Mesendoderm (in vitro differentiated cells): ENCODE results near the gene UBE2V1.

Experiments
- DNase-seq: peaks from one replicate; pipeline ENCODE4 v3.0.0; 2013
- H2AK5ac ChIP-seq: 2 replicates; pipeline ENCODE4 v1.6.1; 2013; ENCODE audit warnings: low read length, inconsistent platforms
- H2BK120ac ChIP-seq: 2 replicates; pipeline ENCODE4 v1.6.1; 2013; ENCODE audit warnings: low read depth, mild to moderate bottlenecking, low read length, moderate library complexity, mixed read lengths
- H2BK15ac ChIP-seq: replicated peaks from 2 replicates; pipeline ENCODE4 v1.6.1; 2013; ENCODE audit warnings: low read depth, mild to moderate bottlenecking, moderate library complexity
- H2BK5ac ChIP-seq: 2 replicates; pipeline ENCODE4 v1.6.1; 2013; ENCODE audit warnings: low read length, inconsistent platforms
- H3K18ac ChIP-seq: 2 replicates; pipeline ENCODE4 v1.6.1; 2013; ENCODE audit warnings: mild to moderate bottlenecking, low read length, mixed read lengths
- H3K23ac ChIP-seq: one replicate; pipeline ENCODE4 v1.6.1; 2013; ENCODE audit warnings: low read length
- H3K27ac ChIP-seq: 2 replicates; pipeline ENCODE4 v1.5.1; 2013; ENCODE audit warnings: low read depth, mild to moderate bottlenecking, inconsistent platforms, low read length, moderate library complexity
- H3K27me3 ChIP-seq: 2 replicates; pipeline ENCODE4 v1.6.1; 2013; ENCODE audit warnings: low read length, control low read depth, mild to moderate bottlenecking, inconsistent platforms; ENCODE audit not compliant: insufficient read depth, poor library complexity
- H3K36me3 ChIP-seq: 2 replicates; pipeline ENCODE4 v1.6.1; 2013; ENCODE audit warnings: low read length, inconsistent platforms; ENCODE audit not compliant: control insufficient read depth, insufficient read depth
- H3K4ac ChIP-seq: one replicate; pipeline ENCODE4 v1.6.1; 2013; ENCODE audit warnings: low read depth, mild to moderate bottlenecking, low read length, moderate library complexity
- H3K4me1 ChIP-seq: 2 replicates; pipeline ENCODE4 v1.6.1; 2013; ENCODE audit warnings: low read depth, low read length, inconsistent platforms; ENCODE audit not compliant: control insufficient read depth
- H3K4me2 ChIP-seq: 2 replicates; pipeline ENCODE4 v1.6.1; 2013; ENCODE audit warnings: low read length
- H3K4me3 ChIP-seq: 2 replicates; pipeline ENCODE4 v1.5.1; 2013; ENCODE audit warnings: mild to moderate bottlenecking, low read length
- H3K56ac ChIP-seq: one replicate; pipeline ENCODE4 v1.6.1; 2013; ENCODE audit warnings: low read length
- H3K79me1 ChIP-seq: 2 replicates; pipeline ENCODE4 v1.6.1; 2013; ENCODE audit warnings: low read length, inconsistent platforms
- H3K79me2 ChIP-seq: 2 replicates; pipeline ENCODE4 v1.6.1; 2013; ENCODE audit warnings: mild to moderate bottlenecking, low read length; ENCODE audit not compliant: control insufficient read depth, insufficient read depth
- H3K9ac ChIP-seq: 2 replicates; pipeline ENCODE4 v1.6.1; 2013; ENCODE audit warnings: low read length, inconsistent platforms
- H4K5ac ChIP-seq: one replicate; pipeline ENCODE4 v1.6.1; 2013; ENCODE audit warnings: low read length
- H4K8ac ChIP-seq: one replicate; pipeline ENCODE4 v1.6.1; 2013; ENCODE audit warnings: low read depth, mild to moderate bottlenecking, control low read depth, low read length, moderate library complexity
- WGBS: extraction: QIAGEN DNeasy Blood & Tissue Kit; methylation state at CpG from one replicate; pipeline ENCODE4 v1.1.7; 2013; ENCODE audit warnings: low lambda C conversion rate, missing lambda C conversion rate; ENCODE audit not compliant: insufficient coverage; ENCODE audit errors: extremely low coverage; 5-methylcytosine and 5-hydroxymethylcytosine counted together

UBE2V1 gene

DNA sequence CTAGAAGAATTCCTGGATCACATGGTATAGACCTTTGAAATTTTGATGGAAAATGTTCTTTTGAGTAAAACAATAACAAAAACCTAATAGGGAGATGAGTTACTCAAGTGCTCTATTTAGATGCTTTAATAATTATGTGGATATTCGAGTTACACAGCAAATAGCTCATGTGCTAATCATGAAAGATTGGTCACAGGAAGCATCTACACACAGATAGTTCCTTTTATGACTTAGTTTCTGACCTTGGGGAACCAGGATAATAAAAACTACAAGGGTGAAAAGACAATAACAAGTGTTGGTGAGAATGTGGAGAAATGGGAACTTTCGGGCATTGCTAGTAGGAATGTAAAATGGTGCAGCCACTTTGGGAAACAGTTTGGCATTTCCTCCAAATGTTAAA is 19.7 kb downstream of the UBE2V1 start:
- DNase-seq = no peak
- no CpG with 5 or more reads among the region's 2 CpGs for WGBS
- Histone ChIP-seq H2BK15ac (no peak overlapping the region), H3K27me3 (no peaks in the 10 kb centered on the region), H2AK5ac (no peak overlapping the region), H3K4ac (no peak overlapping the region), H3K79me1 (peaks cover 23% of the 10 kb centered on the region), H4K8ac (no peak overlapping the region), H3K36me3 (peaks cover 3% of the 10 kb centered on the region), H3K79me2 (peaks cover 28% of the 10 kb centered on the region), H3K18ac (no peak overlapping the region), H3K56ac (no peak overlapping the region), H3K4me3 (no peak overlapping the region), H3K23ac (no peak overlapping the region), H3K4me2 (no peak overlapping the region), H4K5ac (no peak overlapping the region), H3K27ac (no peak overlapping the region), H2BK120ac (no peak overlapping the region), H2BK5ac (no peak overlapping the region), H3K9ac (no peak overlapping the region), H3K4me1 (no peaks in the 10 kb centered on the region)

DNA sequence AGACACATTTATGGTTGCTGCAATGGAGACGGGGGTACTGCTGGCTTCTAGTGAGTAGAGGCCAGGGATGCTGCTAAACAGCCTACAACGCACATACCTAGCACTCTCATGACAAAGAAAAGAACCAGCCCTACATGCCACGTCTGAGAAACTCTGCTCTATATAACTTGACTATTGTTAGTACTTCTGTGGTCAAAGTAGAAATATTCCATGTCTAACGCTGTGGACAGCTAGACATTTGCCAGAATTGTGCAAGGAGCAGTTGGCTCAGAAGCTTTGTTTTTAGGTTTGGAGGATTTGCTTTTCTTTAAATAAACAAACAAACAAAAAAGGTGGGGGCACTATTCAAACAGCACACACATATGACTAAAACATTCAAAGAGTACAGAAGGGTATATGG is 20.5 kb downstream of the UBE2V1 start:
- DNase-seq = no peak
- H3K4me3 ChIP-seq = no peak overlapping the region
- no peak overlapping the region for H2AK5ac ChIP-seq
- H4K5ac ChIP-seq = no peak overlapping the region
- H3K27me3 ChIP-seq = no peaks in the 10 kb centered on the region
- H2BK120ac ChIP-seq = no peak overlapping the region
- H4K8ac ChIP-seq = no peak overlapping the region
- H2BK5ac ChIP-seq = no peak overlapping the region
- no CpG with 5 or more reads among the region's 4 CpGs for WGBS
- H3K56ac ChIP-seq = no peak overlapping the region
- no peak overlapping the region for H2BK15ac ChIP-seq
- H3K79me2 ChIP-seq = peaks cover 23% of the 10 kb centered on the region
- no peak overlapping the region for H3K4ac ChIP-seq
- H3K36me3 ChIP-seq = peaks cover 3% of the 10 kb centered on the region
- no peak overlapping the region for H3K23ac ChIP-seq
- no peak overlapping the region for H3K9ac ChIP-seq
- H3K4me2 ChIP-seq = no peak overlapping the region
- peaks cover 20% of the 10 kb centered on the region for H3K79me1 ChIP-seq
- H3K27ac ChIP-seq = no peak overlapping the region
- no peaks in the 10 kb centered on the region for H3K4me1 ChIP-seq
- no peak overlapping the region for H3K18ac ChIP-seq

- H3K9ac ChIP-seq = no peak overlapping the region
- no peak overlapping the region for H2BK120ac ChIP-seq
- WGBS = no CpG with 5 or more reads among the region's 2 CpGs
- H2BK5ac ChIP-seq = no peak overlapping the region
- H3K18ac ChIP-seq = no peak overlapping the region
- H4K5ac ChIP-seq = no peak overlapping the region
- H3K4me2 ChIP-seq = no peak overlapping the region
- no peak overlapping the region for H2AK5ac ChIP-seq
- DNase-seq = no peak
- peaks cover 21% of the 10 kb centered on the region for H3K79me2 ChIP-seq
- H3K4ac ChIP-seq = no peak overlapping the region
- H4K8ac ChIP-seq = no peak overlapping the region
- H3K4me3 ChIP-seq = no peak overlapping the region
- H3K27me3 ChIP-seq = no peaks in the 10 kb centered on the region
- H3K4me1 ChIP-seq = peaks cover 8% of the 10 kb centered on the region
- peaks cover 3% of the 10 kb centered on the region for H3K36me3 ChIP-seq
- peaks cover 19% of the 10 kb centered on the region for H3K79me1 ChIP-seq
- no peak overlapping the region for H2BK15ac ChIP-seq
- no peak overlapping the region for H3K23ac ChIP-seq
- no peak overlapping the region for H3K56ac ChIP-seq
- no peak overlapping the region for H3K27ac ChIP-seq
Observed at GRCh38 chr20:50089787-50090177, 23.2 kb downstream of the UBE2V1 start.

- Histone ChIP-seq H3K56ac (no peak overlapping the region), H4K5ac (no peak overlapping the region), H3K27me3 (no peaks in the 10 kb centered on the region), H3K4me3 (no peak overlapping the region), H2BK120ac (no peak overlapping the region), H2BK15ac (no peak overlapping the region), H2AK5ac (no peak overlapping the region), H3K23ac (no peak overlapping the region), H3K18ac (no peak overlapping the region), H2BK5ac (no peak overlapping the region), H3K4ac (no peak overlapping the region), H3K27ac (no peak overlapping the region), H3K79me2 (peaks cover 21% of the 10 kb centered on the region), H3K36me3 (peaks cover 3% of the 10 kb centered on the region), H3K4me2 (no peak overlapping the region), H4K8ac (no peak overlapping the region), H3K4me1 (peaks cover 8% of the 10 kb centered on the region), H3K9ac (no peak overlapping the region), H3K79me1 (peaks cover 22% of the 10 kb centered on the region)
- DNase-seq = no peak
- WGBS = no CpG with 5 or more reads among the region's 5 CpGs
Observed at GRCh38 chr20:50089140-50089786, 23.7 kb downstream of the UBE2V1 start.

GRCh38 chr20:50088022-50088421 is 24.9 kb downstream of the UBE2V1 start:
- Histone ChIP-seq H2BK15ac (no peak overlapping the region), H3K79me2 (peaks cover 18% of the 10 kb centered on the region), H3K27me3 (no peaks in the 10 kb centered on the region), H3K9ac (no peak overlapping the region), H2AK5ac (no peak overlapping the region), H3K18ac (no peak overlapping the region), H3K4me3 (no peak overlapping the region), H2BK5ac (no peak overlapping the region), H3K27ac (no peak overlapping the region), H3K56ac (no peak overlapping the region), H3K4me2 (no peak overlapping the region), H2BK120ac (no peak overlapping the region), H3K23ac (no peak overlapping the region), H3K4ac (no peak overlapping the region), H4K8ac (no peak overlapping the region), H3K36me3 (peaks cover 7% of the 10 kb centered on the region), H3K79me1 (peaks cover 25% of the 10 kb centered on the region), H4K5ac (no peak overlapping the region), H3K4me1 (peaks cover 8% of the 10 kb centered on the region)
- no CpG with 5 or more reads among the region's 2 CpGs for WGBS
- DNase-seq = no peak
